Testis (tissue), 3 donors: Measurements from ENCODE around the gene FCHSD2. TPM values are rescaled to one million over a fixed set of nuclear protein-coding genes. Genes with fewer than 3 reads are reported as not detected.

ENCODE experiments used
- DNase-seq: peaks from one replicate; pipeline ENCODE4 v3.0.0-alpha.2; 2019
- H3K27ac ChIP-seq, 2 donors: fragments of 200-600 bp; sonication (generic); one replicate each; pipeline ENCODE4 v1.5.1; 2019
- H3K27me3 ChIP-seq: fragments of 200-600 bp; sonication (generic); one replicate; pipeline ENCODE4 v1.5.1; 2019
- H3K36me3 ChIP-seq: fragments of 200-600 bp; sonication (generic); one replicate; pipeline ENCODE4 v1.5.1; 2017; ENCODE audit warnings: low read depth; ENCODE audit errors: missing control alignments
- H3K4me1 ChIP-seq: fragments of 200-600 bp; sonication (generic); one replicate; pipeline ENCODE4 v1.5.1; 2019
- H3K4me3 ChIP-seq, 2 donors: fragments of 200-600 bp; sonication (generic); one replicate each; pipeline ENCODE4 v1.5.1; 2017 to 2019
- H3K9me3 ChIP-seq: fragments of 200-600 bp; sonication (generic); one replicate; pipeline ENCODE4 v1.5.1; 2017
- CTCF ChIP-seq, 3 experiments: fragments of 450-650 bp in 2 of 3; fragments of 200-600 bp in 1 of 3; sonication (generic) in 1 of 3; IDR thresholded peaks; one replicate each; pipeline ENCODE4 v1.5.1; 2016 to 2019; ENCODE audit warnings: antibody characterized with exemption in 3 of 3, mild to moderate bottlenecking in 2 of 3, moderate library complexity in 1 of 3
- POLR2A ChIP-seq: fragments of 450-650 bp; IDR thresholded peaks from one replicate; pipeline ENCODE4 v1.6.1; 2017; ENCODE audit warnings: antibody characterized with exemption, mild to moderate bottlenecking, moderate library complexity
- WGBS, 2 donors: methylation state at CpG; one replicate each; pipeline ENCODE4 v1.1.5; 2018; 5-methylcytosine and 5-hydroxymethylcytosine counted together
- intact Hi-C: fragments of 100-400 bp; cut with DNase I; formaldehyde crosslinking; loops from one replicate; pipeline ENCODE4 v1.15.1; 2023; ENCODE audit warnings: low total_unique reads
- polyA plus RNA-seq: library from polyadenylated mRNA; stranded (reverse); fragments of 350-450 nt; fragmentation: Illumina TruSeq; extraction: RNeasy Lipid Tissue Mini Kit (QIAGEN cat#74804); gene quantifications from one replicate; pipeline ENCODE4 v1.2.3, GENCODE V29; 2014; ENCODE audit warnings: low read depth, low replicate concordance; ENCODE audit not compliant: insufficient read depth
- total RNA-seq, 2 donors: library from RNA; depleted of rRNA; stranded (reverse); fragments of >200 nt; gene quantifications; one replicate each; pipeline ENCODE4 v1.2.3, GENCODE V29; 2016

FCHSD2 gene
- total and polyA plus RNA-seq, 3 donors from 2014 or later = 44.0 to 69.6 (median 65.9) TPM

GRCh38 chr11:73175551-73176144 is 33.5 kb upstream of the FCHSD2 start:
- H3K9me3 ChIP-seq = no peaks in the 10 kb centered on the region
- no peaks in the 10 kb centered on the region for H3K36me3 ChIP-seq
- peak; percentile 72 for DNase-seq
- WGBS, 2 donors = 28 to 43% methylated on average over 5 of the region's 5 CpGs
- peak overlapping the region; percentile 77 to 83 for H3K27ac ChIP-seq
- intact Hi-C loops = loop anchor here (5.0 kb wide), 1 partner anchor 343 kb away; no protein-coding TSS in a partner anchor
- no peak for TF ChIP-seq POLR2A
- TF ChIP-seq CTCF (IDR thresholded peaks at IDR 0.05) = no peak
- H3K4me1 ChIP-seq = peaks cover 48% of the 10 kb centered on the region
- no peak overlapping the region for H3K4me3 ChIP-seq
- H3K27me3 ChIP-seq = no peaks in the 10 kb centered on the region

- Histone ChIP-seq H3K9me3 (no peaks in the 10 kb centered on the region), H3K4me3 (no peak overlapping the region), H3K27ac (peak overlapping the region; percentile 77 to 83), H3K36me3 (no peaks in the 10 kb centered on the region), H3K4me1 (peaks cover 51% of the 10 kb centered on the region), H3K27me3 (no peaks in the 10 kb centered on the region)
- TF ChIP-seq CTCF (IDR thresholded peaks at IDR 0.05) (no peak), POLR2A (no peak)
- 80 to 83% methylated on average over 3 of the region's 3 CpGs for WGBS, 2 donors
- DNase-seq = no peak
- intact Hi-C loops = no loop called here
Measured at GRCh38 chr11:73174495-73174791, 32.3 kb upstream of the FCHSD2 start.

GRCh38 chr11:73173755-73174494 is 31.8 kb upstream of the FCHSD2 start:
- Histone ChIP-seq H3K27ac (peak overlapping the region; percentile 77 to 83), H3K9me3 (no peaks in the 10 kb centered on the region), H3K27me3 (no peaks in the 10 kb centered on the region), H3K36me3 (no peaks in the 10 kb centered on the region), H3K4me3 (no peak overlapping the region), H3K4me1 (peaks cover 53% of the 10 kb centered on the region)
- intact Hi-C loops = no loop called here
- 52 to 57% methylated on average over 6 to 10 of the region's 11 CpGs for WGBS, 2 donors
- TF ChIP-seq POLR2A (no peak), CTCF (IDR thresholded peaks at IDR 0.05) (no peak)
- DNase-seq = peak; percentile 65

GRCh38 chr11:73172992-73173656 is 31.0 kb upstream of the FCHSD2 start:
- Histone ChIP-seq H3K9me3 (no peaks in the 10 kb centered on the region), H3K4me1 (peaks cover 57% of the 10 kb centered on the region), H3K27ac (peak overlapping the region in 1 of 2 donors; percentile 77), H3K4me3 (no peak overlapping the region), H3K36me3 (no peaks in the 10 kb centered on the region), H3K27me3 (no peaks in the 10 kb centered on the region)
- no peak for DNase-seq
- TF ChIP-seq CTCF (IDR thresholded peaks at IDR 0.05) = no peak
- TF ChIP-seq POLR2A = no peak
- WGBS, 2 donors = 64 to 68% methylated on average over 4 of the region's 4 CpGs
- intact Hi-C loops = no loop called here
